ENCODE results near the gene C1orf52. TPM values are rescaled to one million over a fixed set of nuclear protein-coding genes. Genes with fewer than 3 reads are reported as not detected.

The C1orf52 gene
- total RNA-seq, 1 donor from 2014 or later: 13.0 TPM

- DNase-seq (ENCODE audit: extremely low spot score in 2 of 2): no peak
- Histone ChIP-seq H3K27me3 (no peaks in the 10 kb centered on the region), H3K4me3 (peak within 1 kb of the TSS; percentile 53 to 68), H3K4me1 (peaks cover 54% of the 10 kb centered on the region), H3K36me3 (no peaks in the 10 kb centered on the region), H3K27ac (peak within 1 kb of the TSS; percentile 92), H3K9me3 (no peaks in the 10 kb centered on the region)
- peak in 1 of 3 experiments; percentile 30 for TF ChIP-seq CTCF (IDR thresholded peaks at IDR 0.05)
- TF ChIP-seq POLR2A (IDR thresholded peaks at IDR 0.05): peak in 1 of 2 donors; percentile 60
- peak in 1 of 2 donors; percentile 55 for TF ChIP-seq POLR2AphosphoS5 (IDR thresholded peaks at IDR 0.05; ENCODE audit: insufficient read depth in 1 of 2, low read depth in 1 of 2)
- intact Hi-C loops (cut with DNase I): loop anchor here (5.0 kb wide), 1 partner anchor 52 kb away; no protein-coding TSS in a partner anchor
Measured at GRCh38 chr1:85200463-85201339, 58.8 kb downstream of the C1orf52 start, which contains the start of gene SYDE2. Gene SYDE2 (minus strand): TSS chr1:85201016. CDS start chr1:85200996, 20 bp downstream.

Small RNA genes lying within 50 kb of the gene (small RNA-seq; reads per million reads assigned to genes)
- gene RF00019: not detected

Other genes with a start within 250 kb of the C1orf52 start
- 5.6 TPM for gene MCOLN3, start 211.2 kb downstream of the C1orf52 start, total RNA-seq
- gene SYDE2, start 58.6 kb downstream of the C1orf52 start, total RNA-seq: 4.7 TPM
- gene BCL10, start 17.0 kb upstream of the C1orf52 start, total RNA-seq: 12.3 TPM
- gene DDAH1, start 205.5 kb upstream of the C1orf52 start, total RNA-seq: 10.3 TPM